Upper lobe of right lung (tissue), 1 donor: ENCODE data around the gene RANBP1. TPM values are rescaled to one million over a fixed set of nuclear protein-coding genes. Genes with fewer than 3 reads are reported as not detected.

Experiments used
- ATAC-seq: fragments of 200-7000 bp; cut with Tn5 transposase; one replicate; pipeline ENCODE4 v1.9.1; 2020; ENCODE audit warnings: mild to moderate bottlenecking, moderate library complexity
- DNase-seq: peaks from one replicate; pipeline ENCODE4 v3.0.0-alpha.2; 2020
- H3K27ac ChIP-seq: fragments of 200-600 bp; one replicate; pipeline ENCODE4 v1.8.0; 2022
- H3K27me3 ChIP-seq: fragments of 200-600 bp; one replicate; pipeline ENCODE4 v1.8.0; 2022; ENCODE audit warnings: mild to moderate bottlenecking
- H3K36me3 ChIP-seq: fragments of 200-600 bp; one replicate; pipeline ENCODE4 v1.8.0; 2022
- H3K4me1 ChIP-seq: fragments of 200-600 bp; one replicate; pipeline ENCODE4 v1.8.0; 2022
- H3K4me3 ChIP-seq: fragments of 200-600 bp; one replicate; pipeline ENCODE4 v1.8.0; 2022; ENCODE audit warnings: mild to moderate bottlenecking
- H3K9me3 ChIP-seq: fragments of 200-600 bp; one replicate; pipeline ENCODE4 v1.8.0; 2022
- intact Hi-C: fragments of 100-400 bp; cut with DNase I; formaldehyde crosslinking; loops from one replicate; pipeline ENCODE4 v1.11.0; 2022
- total RNA-seq: library from RNA; stranded (reverse); fragmentation: NEBNext Ultra II Directional; extraction: Animal tissue kit (Norgen Biotek cat#: 25700); gene quantifications from one replicate; pipeline ENCODE4 v1.2.1, GENCODE V29; 2021
- TF ChIP-seq, protein P1 (sequence below): fragments of 200-600 bp; IDR thresholded peaks from one replicate; pipeline ENCODE4 v1.8.0; 2022; ENCODE audit warnings: antibody characterized with exemption
- donor health status: DM: no; HTN: yes; CAD: no; lungs with severe emphysema.

The RANBP1 gene
- total RNA-seq, 1 donor from 2014 or later, result 53.0 TPM

DNA sequence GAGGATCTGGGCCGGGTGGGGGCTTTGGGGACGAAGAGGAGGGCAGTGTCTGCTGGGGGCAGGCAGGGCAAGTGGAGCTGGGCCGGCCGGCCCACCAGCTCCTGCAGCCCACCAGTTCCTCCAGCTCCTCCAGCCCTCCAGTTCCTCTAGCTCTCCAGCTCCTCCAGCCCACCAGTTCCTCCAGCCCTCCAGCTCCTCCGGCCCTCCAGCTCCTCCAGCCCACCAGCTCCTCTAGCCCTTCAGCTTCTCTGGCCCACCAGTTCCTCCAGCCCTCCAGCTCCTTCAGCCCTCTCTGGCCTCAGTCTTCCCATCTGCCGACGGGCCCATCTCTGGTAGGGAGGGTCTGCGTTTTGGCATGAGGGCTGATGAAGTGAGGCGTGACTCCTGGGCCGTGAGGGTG is 44.1 kb downstream of the RANBP1 start:
- no peak for ATAC-seq
- TF ChIP-seq, protein P1, sequence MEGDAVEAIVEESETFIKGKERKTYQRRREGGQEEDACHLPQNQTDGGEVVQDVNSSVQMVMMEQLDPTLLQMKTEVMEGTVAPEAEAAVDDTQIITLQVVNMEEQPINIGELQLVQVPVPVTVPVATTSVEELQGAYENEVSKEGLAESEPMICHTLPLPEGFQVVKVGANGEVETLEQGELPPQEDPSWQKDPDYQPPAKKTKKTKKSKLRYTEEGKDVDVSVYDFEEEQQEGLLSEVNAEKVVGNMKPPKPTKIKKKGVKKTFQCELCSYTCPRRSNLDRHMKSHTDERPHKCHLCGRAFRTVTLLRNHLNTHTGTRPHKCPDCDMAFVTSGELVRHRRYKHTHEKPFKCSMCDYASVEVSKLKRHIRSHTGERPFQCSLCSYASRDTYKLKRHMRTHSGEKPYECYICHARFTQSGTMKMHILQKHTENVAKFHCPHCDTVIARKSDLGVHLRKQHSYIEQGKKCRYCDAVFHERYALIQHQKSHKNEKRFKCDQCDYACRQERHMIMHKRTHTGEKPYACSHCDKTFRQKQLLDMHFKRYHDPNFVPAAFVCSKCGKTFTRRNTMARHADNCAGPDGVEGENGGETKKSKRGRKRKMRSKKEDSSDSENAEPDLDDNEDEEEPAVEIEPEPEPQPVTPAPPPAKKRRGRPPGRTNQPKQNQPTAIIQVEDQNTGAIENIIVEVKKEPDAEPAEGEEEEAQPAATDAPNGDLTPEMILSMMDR, result no peak
- no peak for DNase-seq

DNA sequence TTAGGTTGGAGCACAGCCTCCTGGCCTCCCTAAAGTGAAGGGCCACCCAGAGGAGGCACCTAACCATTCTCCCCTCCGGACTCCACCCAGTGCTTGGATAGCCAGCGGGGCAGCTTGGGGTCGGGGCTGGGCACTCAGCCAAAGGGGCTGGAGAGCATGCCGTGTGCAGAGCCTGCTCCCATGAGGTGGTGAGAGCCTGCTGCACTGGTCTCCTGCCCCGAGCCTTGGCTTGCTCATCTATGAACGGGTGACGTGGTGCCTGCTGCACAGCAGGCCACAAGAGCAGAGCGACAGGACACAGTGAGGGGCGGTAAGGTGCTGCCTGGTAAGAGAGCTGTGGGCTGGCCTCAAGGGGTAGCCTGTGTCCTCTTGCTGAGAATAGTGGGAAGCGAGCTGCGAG is 49.0 kb downstream of the RANBP1 start:
- no peaks in the 10 kb centered on the region for H3K27me3 ChIP-seq
- no peaks in the 10 kb centered on the region for H3K9me3 ChIP-seq
- no peak for DNase-seq
- no peak overlapping the region for H3K27ac ChIP-seq
- no peaks in the 10 kb centered on the region for H3K4me1 ChIP-seq
- intact Hi-C loops, result no loop called here
- ATAC-seq, result no peak
- TF ChIP-seq, protein P1, result no peak
- no peak overlapping the region for H3K4me3 ChIP-seq
- H3K36me3 ChIP-seq, result no peaks in the 10 kb centered on the region

More for the DNA sequence above, 44.1 kb downstream of the RANBP1 start:
- Histone ChIP-seq H3K9me3 (no peaks in the 10 kb centered on the region), H3K36me3 (no peaks in the 10 kb centered on the region), H3K4me1 (no peaks in the 10 kb centered on the region), H3K4me3 (no peak overlapping the region), H3K27me3 (no peaks in the 10 kb centered on the region), H3K27ac (no peak overlapping the region)
- intact Hi-C loops, result no loop called here

DNA sequence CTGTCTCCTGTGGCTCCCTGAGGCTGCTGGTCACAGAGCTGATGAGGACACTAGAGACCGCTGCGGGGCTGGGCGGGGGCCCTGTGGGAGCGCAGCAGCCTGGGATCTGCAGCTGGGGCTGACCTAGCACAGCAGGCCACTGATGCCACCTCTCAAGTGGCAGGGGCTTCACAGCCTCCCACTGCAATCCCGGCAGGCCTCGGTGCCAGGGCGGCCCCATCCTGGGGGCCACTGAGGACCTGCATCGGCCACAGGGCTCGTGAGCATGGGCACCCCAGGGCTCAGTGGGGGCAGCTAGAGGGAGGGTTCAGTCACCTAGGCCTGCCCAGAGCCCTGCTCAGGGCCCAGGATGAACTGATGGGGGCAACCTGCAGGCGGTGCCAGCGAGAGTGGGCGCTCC is 49.5 kb downstream of the RANBP1 start:
- TF ChIP-seq, protein P1, result no peak
- Histone ChIP-seq H3K9me3 (no peaks in the 10 kb centered on the region), H3K4me1 (no peaks in the 10 kb centered on the region), H3K36me3 (no peaks in the 10 kb centered on the region), H3K27ac (no peak overlapping the region), H3K4me3 (no peak overlapping the region), H3K27me3 (no peaks in the 10 kb centered on the region)
- ATAC-seq (no peak), DNase-seq (no peak)
- intact Hi-C loops, result no loop called here

DNA sequence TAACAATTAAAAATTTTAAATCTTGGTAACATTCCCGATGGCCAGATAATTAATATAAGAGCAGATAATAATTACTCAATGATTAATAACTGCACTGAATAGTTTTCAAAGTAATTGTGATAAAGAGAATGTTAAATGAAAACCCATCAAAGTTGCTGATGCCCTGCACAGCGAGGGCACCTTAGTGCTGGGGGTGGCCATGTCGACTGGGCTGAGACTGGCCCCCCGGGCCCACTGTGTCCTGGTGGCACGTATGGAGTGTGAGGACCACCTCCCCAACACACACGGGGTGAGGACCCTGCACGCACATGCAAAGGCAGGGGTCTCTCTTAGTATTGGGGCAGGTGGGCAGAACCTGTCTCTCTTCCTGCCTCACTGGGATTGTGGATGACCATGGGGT is 50.0 kb downstream of the RANBP1 start:
- no peak for DNase-seq
- H3K4me1 ChIP-seq, result no peaks in the 10 kb centered on the region
- no peak for ATAC-seq

DNA sequence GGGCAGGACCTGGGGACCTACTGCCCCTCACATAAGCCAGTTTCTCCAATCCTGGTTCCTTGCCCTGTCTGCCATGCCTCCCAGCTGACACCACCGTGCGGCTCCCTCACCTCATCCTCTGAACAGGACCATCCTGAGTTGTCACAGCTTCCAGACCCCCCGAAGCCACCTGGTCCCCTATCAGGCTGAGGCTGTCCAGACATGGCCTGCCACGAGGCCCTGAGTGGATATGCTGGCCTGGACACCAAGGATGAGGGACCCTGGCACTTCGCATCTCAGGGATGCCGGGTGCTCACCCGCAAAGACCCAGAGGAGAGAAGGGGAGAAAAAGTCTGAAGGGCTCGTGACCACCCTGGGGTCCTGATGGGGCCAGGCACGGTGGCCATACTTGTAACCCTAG is 50.8 kb downstream of the RANBP1 start:
- Histone ChIP-seq H3K27me3 (no peaks in the 10 kb centered on the region), H3K4me3 (no peak overlapping the region), H3K27ac (no peak overlapping the region), H3K9me3 (no peaks in the 10 kb centered on the region), H3K4me1 (no peaks in the 10 kb centered on the region), H3K36me3 (no peaks in the 10 kb centered on the region)
- no peak for ATAC-seq
- TF ChIP-seq, protein P1, result no peak
- DNase-seq, result no peak
- intact Hi-C loops, result no loop called here

More for the DNA sequence above, 50.0 kb downstream of the RANBP1 start:
- TF ChIP-seq, protein P1, result no peak
- Histone ChIP-seq H3K27ac (no peak overlapping the region), H3K9me3 (no peaks in the 10 kb centered on the region), H3K36me3 (no peaks in the 10 kb centered on the region), H3K27me3 (no peaks in the 10 kb centered on the region), H3K4me3 (no peak overlapping the region)
- intact Hi-C loops, result no loop called here

DNA sequence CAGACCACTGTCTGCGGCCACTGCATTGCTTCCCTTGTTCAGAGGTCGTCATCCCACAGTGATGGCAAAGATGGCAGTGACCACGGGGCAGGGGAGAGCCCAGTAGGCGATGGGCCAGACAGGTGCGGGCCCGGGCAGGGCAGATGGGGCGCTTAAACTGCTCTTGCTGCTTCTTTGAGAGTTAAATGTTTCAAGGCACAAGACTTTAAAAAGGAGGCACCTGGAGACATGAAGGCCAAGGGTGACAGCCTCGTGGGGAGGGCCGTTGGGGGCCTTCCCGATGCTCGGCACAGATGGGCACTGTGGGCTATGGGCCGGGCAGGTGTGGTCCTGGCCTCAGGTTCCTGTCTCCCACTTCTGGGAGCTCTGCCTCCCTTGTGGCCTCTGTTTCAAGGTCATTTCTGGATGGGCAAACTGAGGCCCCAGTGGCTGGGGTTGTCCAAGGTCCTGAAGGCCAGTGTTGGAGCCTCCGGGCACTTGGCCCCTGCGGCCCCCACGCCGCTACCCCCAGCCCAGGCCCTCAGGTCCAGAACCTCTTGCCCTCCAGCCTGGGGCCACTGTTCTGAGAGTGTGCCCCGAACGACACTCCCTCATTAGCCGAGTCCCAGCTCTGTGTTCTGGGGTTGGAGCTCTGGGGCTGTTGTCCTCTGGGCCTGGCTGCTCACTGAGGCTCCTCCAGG is 51.9 kb downstream of the RANBP1 start:
- H3K4me3 ChIP-seq, result no peak overlapping the region
- H3K27me3 ChIP-seq, result no peaks in the 10 kb centered on the region
- TF ChIP-seq, protein P1, result no peak
- no peak for ATAC-seq
- no peaks in the 10 kb centered on the region for H3K4me1 ChIP-seq
- no peaks in the 10 kb centered on the region for H3K36me3 ChIP-seq
- no peaks in the 10 kb centered on the region for H3K9me3 ChIP-seq
- DNase-seq, result no peak
- intact Hi-C loops, result no loop called here
- H3K27ac ChIP-seq, result no peak overlapping the region
